ENCODE data around the gene NEK7. TPM values are rescaled to one million over a fixed set of nuclear protein-coding genes. Genes with fewer than 3 reads are reported as not detected.

Gene NEK7
- total and polyA plus RNA-seq, 4 experiments from 2014 or later, result 53.5 to 63.8 (median 57.2) TPM

DNA sequence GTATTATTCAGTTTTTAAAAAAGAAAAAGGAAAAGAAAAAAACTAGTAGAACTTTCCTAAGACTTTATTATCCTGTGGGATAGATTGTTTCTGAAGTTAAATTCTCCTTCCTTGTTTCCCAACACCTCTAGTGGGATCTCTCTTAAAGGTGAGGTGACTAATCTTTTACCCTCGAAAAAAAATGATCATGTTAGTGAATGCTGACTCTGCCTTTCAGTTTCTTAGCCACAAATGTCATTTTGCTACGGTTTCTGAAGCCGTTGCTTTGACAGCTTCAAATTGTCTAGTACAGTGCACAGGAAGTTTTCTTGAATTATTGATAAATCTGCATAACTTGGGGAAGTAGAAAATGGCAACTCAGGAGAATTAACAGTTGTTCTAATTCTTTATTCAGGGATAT lies 13.0 kb upstream of the NEK7 start:
- no peak overlapping the region for H3K4me3 ChIP-seq (ENCODE audit: low read length in 2 of 2)
- Mint-ChIP-seq H3K36me3 (no peaks in the 10 kb centered on the region), H3K4me3 (no peak overlapping the region), H3K27ac (no peak overlapping the region), H3K27me3 (peaks cover 0 to 2% of the 10 kb centered on the region in 2 donors), H3K9me3 (peaks cover 0 to 2% (median 0%) of the 10 kb centered on the region in 8 donors), H3K4me1 (peaks cover 0 to 4% (median 2%) of the 10 kb centered on the region in 4 donors)
- intact Hi-C loops (cut with micrococcal nuclease), result loop anchor here (5.0 kb wide), 1 partner anchor 41 kb away; no protein-coding TSS in a partner anchor
- H3K9me3 ChIP-seq (ENCODE audit: control insufficient read depth in 1 of 2, low read length in 2 of 2), result no peaks in the 10 kb centered on the region
- H3K36me3 ChIP-seq (ENCODE audit: insufficient read depth, low read length), result no peaks in the 10 kb centered on the region
- H3K27ac ChIP-seq (ENCODE audit: low read depth, low read length), result no peak overlapping the region
- no peaks in the 10 kb centered on the region for H3K27me3 ChIP-seq (ENCODE audit: insufficient read depth, low read length)
- CTCF ChIA-PET (ENCODE audit: partially characterized antibody), result no interaction called here
- DNase-seq, result no peak
- no peaks in the 10 kb centered on the region for H3K4me1 ChIP-seq (ENCODE audit: insufficient read depth, low read length)
- POLR2A ChIA-PET (ENCODE audit: partially characterized antibody), result no interaction called here

DNA sequence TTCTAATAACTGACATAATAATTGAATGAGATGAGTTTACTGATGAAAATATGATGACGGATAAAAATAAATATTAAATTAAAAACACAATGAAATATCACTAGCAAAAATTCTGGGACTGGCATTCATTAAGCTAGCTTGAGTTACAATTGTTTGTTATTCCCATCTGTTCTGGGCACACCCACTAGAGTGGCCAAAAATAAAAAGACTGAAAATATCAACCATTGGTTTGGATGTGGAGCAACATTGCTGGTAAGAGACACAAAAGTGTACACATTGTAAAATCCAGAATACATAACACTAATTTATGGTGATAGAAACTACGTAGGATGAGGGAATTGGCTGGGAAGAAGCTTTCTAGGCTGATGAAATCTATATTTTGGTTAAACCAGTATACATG lies 9.6 kb upstream of the NEK7 start:
- Mint-ChIP-seq H3K36me3 (no peaks in the 10 kb centered on the region), H3K27me3 (peaks cover 0 to 2% of the 10 kb centered on the region in 2 donors), H3K4me1 (peaks cover 0 to 4% (median 2%) of the 10 kb centered on the region in 4 donors), H3K27ac (no peak overlapping the region), H3K4me3 (no peak overlapping the region), H3K9me3 (no peaks in the 10 kb centered on the region)
- Histone ChIP-seq H3K27ac (ENCODE audit: low read depth, low read length) (no peak overlapping the region), H3K4me3 (ENCODE audit: low read length in 2 of 2) (no peak overlapping the region), H3K27me3 (ENCODE audit: insufficient read depth, low read length) (no peaks in the 10 kb centered on the region), H3K4me1 (ENCODE audit: insufficient read depth, low read length) (no peaks in the 10 kb centered on the region), H3K9me3 (ENCODE audit: control insufficient read depth in 1 of 2, low read length in 2 of 2) (no peaks in the 10 kb centered on the region), H3K36me3 (ENCODE audit: insufficient read depth, low read length) (no peaks in the 10 kb centered on the region)
- no peak for DNase-seq
- intact Hi-C loops (cut with micrococcal nuclease), result no loop called here
- ChIA-PET CTCF (ENCODE audit: partially characterized antibody) (no interaction called here), POLR2A (ENCODE audit: partially characterized antibody) (no interaction called here)

DNA sequence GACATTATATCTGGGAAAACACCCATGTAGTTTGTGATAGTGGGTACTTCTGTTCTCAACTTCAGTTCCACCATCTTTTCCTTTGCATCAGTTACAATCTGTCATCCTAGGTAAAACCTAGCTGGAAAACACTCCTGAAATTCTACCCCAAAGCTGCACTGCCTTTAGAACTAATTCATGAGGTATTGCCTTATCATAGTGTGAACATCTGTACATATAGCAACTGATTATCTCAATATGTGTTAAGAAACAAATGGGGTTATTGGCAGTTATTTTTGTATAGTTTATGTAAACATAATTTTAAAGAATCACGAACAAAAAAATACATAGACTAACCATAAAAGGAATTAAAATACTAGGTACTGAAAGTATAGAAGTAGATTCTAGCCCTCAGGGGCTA lies 6.4 kb upstream of the NEK7 start:
- no peaks in the 10 kb centered on the region for H3K4me1 Mint-ChIP-seq
- intact Hi-C loops (cut with micrococcal nuclease), result no loop called here

DNA sequence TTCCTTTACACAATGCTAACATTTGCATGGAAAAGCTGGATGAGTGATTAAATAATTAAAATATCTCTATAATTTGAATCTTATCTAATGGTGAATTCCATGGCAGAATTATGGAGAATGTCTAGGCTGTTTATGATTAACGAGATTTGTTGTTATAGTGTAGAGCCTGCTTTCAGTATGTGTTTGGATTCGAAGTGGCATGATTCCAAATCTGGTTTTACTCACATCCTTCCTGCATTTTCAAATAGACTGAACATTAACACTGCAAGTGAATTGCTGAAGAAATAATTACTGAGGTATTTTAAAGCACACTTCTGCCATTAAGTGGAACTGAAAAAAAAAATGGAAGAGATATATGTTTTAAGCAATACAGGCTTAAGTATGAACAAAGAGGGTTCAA lies 5.1 kb upstream of the NEK7 start:
- Histone ChIP-seq H3K27ac (ENCODE audit: low read depth, low read length) (no peak overlapping the region), H3K9me3 (ENCODE audit: control insufficient read depth in 1 of 2, low read length in 2 of 2) (no peaks in the 10 kb centered on the region), H3K36me3 (ENCODE audit: insufficient read depth, low read length) (no peaks in the 10 kb centered on the region), H3K27me3 (ENCODE audit: insufficient read depth, low read length) (no peaks in the 10 kb centered on the region), H3K4me3 (ENCODE audit: low read length in 2 of 2) (no peak overlapping the region), H3K4me1 (ENCODE audit: insufficient read depth, low read length) (peaks cover 3% of the 10 kb centered on the region)
- intact Hi-C loops (cut with micrococcal nuclease), result no loop called here
- Mint-ChIP-seq H3K27me3 (no peaks in the 10 kb centered on the region), H3K9me3 (no peaks in the 10 kb centered on the region), H3K36me3 (peaks cover 0 to 5% of the 10 kb centered on the region in 2 donors), H3K27ac (no peak overlapping the region), H3K4me1 (peaks cover 4 to 7% (median 6%) of the 10 kb centered on the region in 4 donors), H3K4me3 (no peak overlapping the region)
- POLR2A ChIA-PET (ENCODE audit: partially characterized antibody), result interaction anchor here (0.6 kb wide), 1 partner anchor 36 kb away, joined by 3 read pairs; no protein-coding TSS in a partner anchor
- CTCF ChIA-PET (ENCODE audit: partially characterized antibody), result no interaction called here
- DNase-seq, result no peak

More for the DNA sequence above, 6.4 kb upstream of the NEK7 start:
- Histone ChIP-seq H3K27ac (ENCODE audit: low read depth, low read length) (no peak overlapping the region), H3K9me3 (ENCODE audit: control insufficient read depth in 1 of 2, low read length in 2 of 2) (no peaks in the 10 kb centered on the region), H3K27me3 (ENCODE audit: insufficient read depth, low read length) (no peaks in the 10 kb centered on the region), H3K36me3 (ENCODE audit: insufficient read depth, low read length) (no peaks in the 10 kb centered on the region), H3K4me1 (ENCODE audit: insufficient read depth, low read length) (no peaks in the 10 kb centered on the region), H3K4me3 (ENCODE audit: low read length in 2 of 2) (no peak overlapping the region)
- POLR2A ChIA-PET (ENCODE audit: partially characterized antibody), result no interaction called here
- no peak overlapping the region for H3K27ac Mint-ChIP-seq
- CTCF ChIA-PET (ENCODE audit: partially characterized antibody), result no interaction called here
- no peak for DNase-seq
- H3K9me3 Mint-ChIP-seq, result no peaks in the 10 kb centered on the region
- H3K4me3 Mint-ChIP-seq, result no peak overlapping the region
- H3K36me3 Mint-ChIP-seq, result no peaks in the 10 kb centered on the region
- no peaks in the 10 kb centered on the region for H3K27me3 Mint-ChIP-seq

DNA sequence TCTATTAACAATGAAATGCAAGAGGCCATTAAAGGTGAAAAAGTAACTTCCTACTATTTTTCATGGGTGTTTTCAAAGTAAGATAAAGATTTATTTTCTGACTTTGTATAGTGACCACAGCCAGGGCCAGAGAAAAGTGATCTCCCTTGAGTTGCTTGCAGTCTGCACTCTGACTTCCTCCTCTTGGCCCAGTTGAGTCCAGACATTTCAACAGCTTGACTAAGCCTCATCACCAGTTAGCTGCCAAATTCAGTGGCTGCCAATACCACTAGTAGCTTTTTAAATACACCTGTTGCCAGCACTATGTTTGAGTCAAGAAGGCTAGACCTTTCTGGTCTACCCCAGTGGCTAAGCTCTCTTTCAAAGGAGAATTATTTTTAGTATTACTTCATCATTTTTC lies 3.7 kb upstream of the NEK7 start:
- POLR2A ChIA-PET (ENCODE audit: partially characterized antibody), result interaction anchor here (1.1 kb wide), 1 partner anchor 35 kb away, joined by 3 read pairs; no protein-coding TSS in a partner anchor
- Mint-ChIP-seq H3K4me3 (no peak overlapping the region), H3K36me3 (peaks cover 0 to 12% of the 10 kb centered on the region in 2 donors), H3K9me3 (peaks cover 0 to 3% (median 0%) of the 10 kb centered on the region in 8 donors), H3K4me1 (peaks cover 9 to 16% (median 10%) of the 10 kb centered on the region in 4 donors), H3K27ac (no peak overlapping the region), H3K27me3 (no peaks in the 10 kb centered on the region)
- H3K9me3 ChIP-seq (ENCODE audit: control insufficient read depth in 1 of 2, low read length in 2 of 2), result no peaks in the 10 kb centered on the region
- no peaks in the 10 kb centered on the region for H3K27me3 ChIP-seq (ENCODE audit: insufficient read depth, low read length)
- H3K36me3 ChIP-seq (ENCODE audit: insufficient read depth, low read length), result no peaks in the 10 kb centered on the region
- intact Hi-C loops (cut with micrococcal nuclease), result no loop called here
- no peak overlapping the region for H3K4me3 ChIP-seq (ENCODE audit: low read length in 2 of 2)
- CTCF ChIA-PET (ENCODE audit: partially characterized antibody), result interaction anchor here (1.1 to 2.2 kb wide), 4 partner anchors 9 to 104 kb away, joined by 3 to 6 read pairs (median 4); no protein-coding TSS in a partner anchor
- H3K27ac ChIP-seq (ENCODE audit: low read depth, low read length), result no peak overlapping the region
- H3K4me1 ChIP-seq (ENCODE audit: insufficient read depth, low read length), result peaks cover 5% of the 10 kb centered on the region
- DNase-seq, result no peak

DNA sequence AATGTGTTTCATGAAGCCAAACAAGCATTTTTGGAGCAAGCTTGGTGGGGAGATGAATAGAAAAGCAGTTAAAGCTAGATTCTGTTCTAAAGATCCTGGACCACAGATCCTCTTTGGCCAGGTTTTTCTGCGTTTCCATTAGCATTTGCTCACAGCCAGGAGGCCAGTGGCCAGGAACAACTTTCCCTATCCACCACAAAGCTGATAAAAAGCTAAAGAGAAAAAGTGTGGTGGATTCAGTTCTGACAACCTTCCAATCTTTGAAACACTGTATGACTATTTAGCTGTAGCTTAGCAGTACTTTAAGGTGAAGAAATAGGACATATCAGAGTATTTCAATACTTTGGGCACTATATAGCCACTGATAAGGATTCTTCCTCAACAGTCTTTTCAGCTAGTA lies 3.0 kb upstream of the NEK7 start:
- no peak overlapping the region for H3K27ac ChIP-seq (ENCODE audit: low read depth, low read length)
- no peaks in the 10 kb centered on the region for H3K9me3 ChIP-seq (ENCODE audit: control insufficient read depth in 1 of 2, low read length in 2 of 2)
- no peak overlapping the region for H3K4me3 ChIP-seq (ENCODE audit: low read length in 2 of 2)
- DNase-seq, result no peak
- ChIA-PET CTCF (ENCODE audit: partially characterized antibody) (interaction anchor here (1.1 to 2.2 kb wide), 5 partner anchors 9 to 103 kb away, joined by 3 to 6 read pairs (median 4); no protein-coding TSS in a partner anchor), POLR2A (ENCODE audit: partially characterized antibody) (interaction anchor here (0.7 to 1.1 kb wide), 2 partner anchors 34 to 36 kb away, joined by 3 read pairs; no protein-coding TSS in a partner anchor)
- Mint-ChIP-seq H3K27ac (no peak overlapping the region), H3K9me3 (peaks cover 0 to 3% (median 0%) of the 10 kb centered on the region in 8 donors), H3K4me3 (no peak overlapping the region), H3K27me3 (no peaks in the 10 kb centered on the region), H3K4me1 (peaks cover 9 to 23% (median 14%) of the 10 kb centered on the region in 4 donors), H3K36me3 (peaks cover 0 to 13% of the 10 kb centered on the region in 2 donors)
- no peaks in the 10 kb centered on the region for H3K36me3 ChIP-seq (ENCODE audit: insufficient read depth, low read length)
- H3K4me1 ChIP-seq (ENCODE audit: insufficient read depth, low read length), result peaks cover 11% of the 10 kb centered on the region
- H3K27me3 ChIP-seq (ENCODE audit: insufficient read depth, low read length), result no peaks in the 10 kb centered on the region
- intact Hi-C loops (cut with micrococcal nuclease), result no loop called here

DNA sequence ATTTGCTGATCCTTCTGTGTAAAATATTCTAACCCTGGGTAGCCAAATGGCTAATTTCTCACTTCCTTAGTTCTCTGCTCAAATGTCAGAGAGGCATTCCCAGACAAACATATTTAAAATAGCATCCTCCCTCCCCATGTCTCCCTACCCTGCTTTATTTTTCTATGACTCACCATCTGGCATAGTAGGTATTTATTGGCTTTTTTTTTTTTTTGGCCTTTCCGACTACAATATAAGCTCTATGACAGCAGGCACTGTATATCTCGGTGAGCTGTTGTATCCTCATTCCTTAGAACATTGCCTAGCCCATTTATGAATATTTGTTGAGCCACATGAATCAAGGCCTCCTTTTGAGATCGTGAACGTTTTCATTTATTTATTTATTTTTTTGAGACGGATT lies 1.5 kb upstream of the NEK7 start:
- Mint-ChIP-seq H3K4me3 (no peak overlapping the region), H3K36me3 (peaks cover 0 to 17% of the 10 kb centered on the region in 2 donors), H3K27me3 (no peaks in the 10 kb centered on the region), H3K9me3 (peaks cover 0 to 3% (median 0%) of the 10 kb centered on the region in 8 donors), H3K4me1 (peaks cover 15 to 37% (median 26%) of the 10 kb centered on the region in 4 donors), H3K27ac (peak overlapping the region in 2 of 7 donors; percentile 3 to 68)
- H3K9me3 ChIP-seq (ENCODE audit: control insufficient read depth in 1 of 2, low read length in 2 of 2), result no peaks in the 10 kb centered on the region
- no peak for DNase-seq
- ChIA-PET POLR2A (ENCODE audit: partially characterized antibody) (interaction anchor here (1.2 to 5.8 kb wide), 6 partner anchors 14 to 56 kb away, joined by 3 to 120 read pairs (median 34); no protein-coding TSS in a partner anchor), CTCF (ENCODE audit: partially characterized antibody) (interaction anchor here (0.8 to 4.4 kb wide), 14 partner anchors 10 to 534 kb away, joined by 3 to 35 read pairs (median 5); no protein-coding TSS in a partner anchor)
- H3K36me3 ChIP-seq (ENCODE audit: insufficient read depth, low read length), result no peaks in the 10 kb centered on the region
- H3K4me1 ChIP-seq (ENCODE audit: insufficient read depth, low read length), result peaks cover 22% of the 10 kb centered on the region
- no peak overlapping the region for H3K4me3 ChIP-seq (ENCODE audit: low read length in 2 of 2)
- H3K27me3 ChIP-seq (ENCODE audit: insufficient read depth, low read length), result no peaks in the 10 kb centered on the region
- intact Hi-C loops (cut with micrococcal nuclease), result loop anchor here (5.0 kb wide), 6 partner anchors 68 to 482 kb away; partner anchors contain the start of gene PTPRC
- no peak overlapping the region for H3K27ac ChIP-seq (ENCODE audit: low read depth, low read length)
